ENCODE data around the gene DPEP2. TPM values are rescaled to one million over a fixed set of nuclear protein-coding genes. Genes with fewer than 3 reads are reported as not detected.

The DPEP2 gene
- total and polyA plus RNA-seq, 11 donors = 0.42 to 9.8 (median 1.2) TPM

DNA sequence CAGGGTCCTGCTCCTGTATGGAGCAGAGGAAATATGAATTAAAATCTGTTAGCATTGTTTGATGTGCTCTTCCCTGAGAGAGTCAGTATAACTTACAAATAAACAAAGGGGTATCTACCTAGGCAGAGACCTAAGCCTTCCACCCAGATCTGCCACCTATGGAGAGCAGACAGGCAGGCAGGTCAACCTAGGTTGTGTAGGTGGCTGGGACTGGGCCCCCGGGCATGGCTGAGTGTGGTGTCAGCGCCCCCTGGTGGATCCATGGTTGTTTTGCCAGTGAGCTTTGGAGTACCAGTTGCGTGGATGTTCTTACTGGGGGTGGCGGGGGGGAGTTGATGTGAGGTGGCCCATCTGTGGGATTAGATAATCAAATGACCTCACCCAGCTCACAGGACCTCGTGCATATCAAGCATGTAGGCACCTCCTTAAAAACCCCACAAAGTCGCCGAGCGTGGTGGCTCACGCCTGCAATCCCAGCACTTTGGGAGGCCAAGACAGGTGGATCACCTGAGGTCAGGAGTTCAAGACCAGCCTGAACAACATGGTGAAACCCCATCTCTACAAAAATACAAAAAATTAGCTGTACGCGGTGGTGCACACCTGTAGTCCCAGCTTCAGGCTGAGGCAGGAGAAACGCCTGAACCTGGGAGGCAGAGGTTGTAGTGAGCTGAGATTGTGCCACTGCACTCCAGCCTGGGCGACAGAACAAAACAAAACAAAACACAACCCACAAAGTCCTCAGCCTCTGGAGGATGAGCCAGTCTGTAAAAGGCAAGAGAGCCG lies 41.4 kb upstream of the DPEP2 start:
- intact Hi-C loops (cut with DNase I) = loop anchor here (1.0 to 10.0 kb wide), 15 partner anchors 46 to 516 kb away; partner anchors contain the start of genes NRN1L (in 8 of the 10), DPEP2 (in 2 of the 10), PSMB10 (in 2 of the 10) and LCAT (in 1 of the 10)
- Histone ChIP-seq H3K27ac (peak overlapping the region in 1 of 12 donors; percentile 72), H3K4me3 (no peak overlapping the region), H3K9me3 (no peaks in the 10 kb centered on the region), H3K27me3 (no peaks in the 10 kb centered on the region), H3K36me3 (peaks cover 0 to 39% (median 3%) of the 10 kb centered on the region in 9 donors), H3K4me1 (peaks cover 0 to 42% (median 0%) of the 10 kb centered on the region in 12 donors)
- 64 to 69% (median 68%) methylated on average over 12 to 14 of the region's 14 CpGs for WGBS, 4 donors
- DNase-seq (peak; percentile 76 to 92 (median 84)), ATAC-seq (peak; percentile 84 to 95 (median 94))
- peak; percentile 70 to 89 (median 82) for TF ChIP-seq CTCF (IDR thresholded peaks at IDR 0.05)
- TF ChIP-seq POLR2A (IDR thresholded peaks at IDR 0.05) = no peak

DNA sequence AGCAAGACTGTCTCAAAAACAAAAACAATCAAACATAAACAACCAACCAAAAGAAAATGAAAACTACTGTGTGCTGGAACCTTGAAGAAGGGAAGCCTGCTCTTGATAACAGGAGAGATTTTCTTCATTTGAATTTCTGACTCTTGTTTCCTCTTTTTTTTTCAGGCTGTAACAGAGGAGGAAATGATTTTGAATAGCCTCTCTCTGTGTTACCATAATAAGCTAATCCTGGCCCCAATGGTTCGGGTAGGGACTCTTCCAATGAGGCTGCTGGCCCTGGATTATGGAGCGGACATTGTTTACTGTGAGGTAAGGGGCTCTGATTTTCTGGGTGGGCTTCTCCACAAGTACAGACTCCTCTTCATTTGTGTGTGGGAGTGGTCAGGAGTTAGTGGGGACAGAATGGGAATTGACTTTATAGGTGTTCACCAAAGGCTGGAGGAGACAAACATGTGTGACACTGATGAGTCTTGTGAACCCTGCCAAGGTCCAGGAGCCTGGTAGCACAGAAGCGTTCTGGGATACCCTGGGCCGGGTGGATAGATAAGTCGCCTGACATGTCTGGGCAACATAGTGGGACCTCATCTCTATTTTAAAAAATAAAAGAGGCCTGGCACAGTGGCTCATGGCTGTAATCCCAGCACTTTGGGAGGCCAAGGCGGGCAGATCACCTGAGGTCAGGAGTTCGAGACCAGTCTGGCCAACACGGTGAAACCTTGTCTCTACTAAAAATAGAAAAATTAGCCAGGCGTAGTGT lies 38.7 kb upstream of the DPEP2 start:
- Histone ChIP-seq H3K27ac (peak overlapping the region in 4 of 12 donors; percentile 14 to 76 (median 34)), H3K9me3 (no peaks in the 10 kb centered on the region), H3K4me3 (peak overlapping the region in 1 of 12 donors; percentile 15), H3K36me3 (peaks cover 0 to 23% (median 3%) of the 10 kb centered on the region in 9 donors), H3K4me1 (peaks cover 0 to 42% (median 0%) of the 10 kb centered on the region in 12 donors), H3K27me3 (no peaks in the 10 kb centered on the region)
- no peak for TF ChIP-seq CTCF (IDR thresholded peaks at IDR 0.05)
- no peak for TF ChIP-seq POLR2A (IDR thresholded peaks at IDR 0.05)
- no peak for ATAC-seq
- intact Hi-C loops (cut with DNase I) = loop anchor here in 4 of 10 donors (5.0 to 10.0 kb wide), 4 partner anchors 103 to 223 kb away; partner anchors contain the start of genes CTRL (in 1 of the 4), NRN1L (in 1 of the 4) and PSMB10 (in 1 of the 4)
- no peak for DNase-seq
- WGBS, 4 donors = 74 to 84% (median 80%) methylated on average over 9 of the region's 9 CpGs

GRCh38 chr16:68035227-68035626 lies 35.9 kb upstream of the DPEP2 start:
- no peak overlapping the region for H3K27ac ChIP-seq
- H3K4me1 ChIP-seq = peaks cover 0 to 19% (median 0%) of the 10 kb centered on the region in 12 donors
- ATAC-seq = no peak
- no peak for TF ChIP-seq POLR2A (IDR thresholded peaks at IDR 0.05)
- TF ChIP-seq CTCF (IDR thresholded peaks at IDR 0.05) = no peak
- intact Hi-C loops (cut with DNase I) = loop anchor here in 4 of 10 donors (5.0 to 10.0 kb wide), 4 partner anchors 100 to 220 kb away; partner anchors contain the start of genes CTRL (in 1 of the 4), NRN1L (in 1 of the 4) and PSMB10 (in 1 of the 4)
- H3K4me3 ChIP-seq = no peak overlapping the region
- H3K9me3 ChIP-seq = no peaks in the 10 kb centered on the region
- WGBS, 4 donors = 72 to 81% (median 75%) methylated on average over 2 of the region's 2 CpGs
- peaks cover 0 to 17% (median 6%) of the 10 kb centered on the region in 9 donors for H3K36me3 ChIP-seq
- DNase-seq = no peak
- H3K27me3 ChIP-seq = no peaks in the 10 kb centered on the region
